Measurements from ENCODE around the gene CDK19. TPM values are rescaled to one million over a fixed set of nuclear protein-coding genes. Genes with fewer than 3 reads are reported as not detected.

Gene CDK19
- polyA plus RNA-seq, 1 donor (not counting 4 experiments of a cell fraction or from before 2014, with no cell fraction given), result 6.4 TPM

DNA sequence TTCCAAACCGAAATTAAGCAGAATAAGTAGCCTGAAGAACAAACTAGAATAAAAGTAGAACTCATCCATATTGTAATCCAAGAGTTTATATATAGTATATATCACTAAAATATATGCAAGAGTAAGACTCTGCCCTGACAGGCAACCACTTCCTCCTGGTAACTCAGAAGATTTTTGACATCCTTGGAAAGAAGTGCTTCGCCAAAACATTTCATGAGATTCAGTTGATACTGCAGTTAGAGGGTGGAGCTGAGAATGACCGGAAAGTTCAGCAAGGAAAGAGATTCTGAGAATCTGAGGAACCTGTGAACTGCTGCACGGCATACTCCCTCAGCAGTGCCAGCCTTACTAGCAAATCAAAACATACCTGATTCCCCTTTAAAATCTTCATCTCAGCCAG, 79.6 kb downstream of the CDK19 start:
- Histone ChIP-seq H3K4me3 (ENCODE audit: control insufficient read depth in 2 of 3, extremely low read depth in 1 of 3, insufficient read depth in 2 of 3, low read depth in 1 of 3, low read length in 3 of 3) (no peak overlapping the region), H3K27ac (ENCODE audit: control insufficient read depth, insufficient read depth, low read length) (no peak overlapping the region), H3K9me3 (ENCODE audit: control insufficient read depth, low read depth, low read length) (no peaks in the 10 kb centered on the region), H3K27me3 (ENCODE audit: control insufficient read depth, extremely low read depth, insufficient read depth, low read length) (no peaks in the 10 kb centered on the region), H3K79me2 (ENCODE audit: control insufficient read depth, insufficient read depth, low read length) (no peaks in the 10 kb centered on the region), H3K36me3 (ENCODE audit: control insufficient read depth in 2 of 2, extremely low read depth in 1 of 2, insufficient read depth in 2 of 2, low read length in 2 of 2) (no peaks in the 10 kb centered on the region), H3K9me1 (ENCODE audit: control insufficient read depth, extremely low read depth, insufficient read depth, low read length) (no peaks in the 10 kb centered on the region), H3K4me2 (ENCODE audit: control insufficient read depth, extremely low read depth, insufficient read depth, low read depth, low read length) (no peak overlapping the region), H4K20me1 (ENCODE audit: control insufficient read depth, extremely low read depth, insufficient read depth, low read length) (no peaks in the 10 kb centered on the region), H3K9ac (ENCODE audit: control insufficient read depth, extremely low read depth, insufficient read depth, low read length) (no peak overlapping the region), H2AFZ (ENCODE audit: control insufficient read depth, low read length) (no peak overlapping the region), H3K4me1 (ENCODE audit: control insufficient read depth, extremely low read depth, insufficient read depth, low read length) (no peaks in the 10 kb centered on the region)
- FAIRE-seq, result no peak
- DNase-seq (ENCODE audit: low read depth, low spot score), result no peak
- dilution Hi-C loops (cut with MboI; ENCODE audit: extremely low pct_ligation_motif_present, low sequenced_read_pairs), result no loop called here
- TF ChIP-seq, protein P1, sequence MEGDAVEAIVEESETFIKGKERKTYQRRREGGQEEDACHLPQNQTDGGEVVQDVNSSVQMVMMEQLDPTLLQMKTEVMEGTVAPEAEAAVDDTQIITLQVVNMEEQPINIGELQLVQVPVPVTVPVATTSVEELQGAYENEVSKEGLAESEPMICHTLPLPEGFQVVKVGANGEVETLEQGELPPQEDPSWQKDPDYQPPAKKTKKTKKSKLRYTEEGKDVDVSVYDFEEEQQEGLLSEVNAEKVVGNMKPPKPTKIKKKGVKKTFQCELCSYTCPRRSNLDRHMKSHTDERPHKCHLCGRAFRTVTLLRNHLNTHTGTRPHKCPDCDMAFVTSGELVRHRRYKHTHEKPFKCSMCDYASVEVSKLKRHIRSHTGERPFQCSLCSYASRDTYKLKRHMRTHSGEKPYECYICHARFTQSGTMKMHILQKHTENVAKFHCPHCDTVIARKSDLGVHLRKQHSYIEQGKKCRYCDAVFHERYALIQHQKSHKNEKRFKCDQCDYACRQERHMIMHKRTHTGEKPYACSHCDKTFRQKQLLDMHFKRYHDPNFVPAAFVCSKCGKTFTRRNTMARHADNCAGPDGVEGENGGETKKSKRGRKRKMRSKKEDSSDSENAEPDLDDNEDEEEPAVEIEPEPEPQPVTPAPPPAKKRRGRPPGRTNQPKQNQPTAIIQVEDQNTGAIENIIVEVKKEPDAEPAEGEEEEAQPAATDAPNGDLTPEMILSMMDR (optimal IDR thresholded peaks at IDR 0.05 in 1 of 3, IDR thresholded peaks at IDR 0.05 in 1 of 3, conservative IDR thresholded peaks at IDR 0.05 in 1 of 3; ENCODE audit: extremely low read depth in 1 of 3, insufficient read depth in 2 of 3, low read length in 3 of 3), result no peak
- TF ChIP-seq EZH2 (IDR thresholded peaks at IDR 0.05; ENCODE audit: low read length), result no peak

DNA sequence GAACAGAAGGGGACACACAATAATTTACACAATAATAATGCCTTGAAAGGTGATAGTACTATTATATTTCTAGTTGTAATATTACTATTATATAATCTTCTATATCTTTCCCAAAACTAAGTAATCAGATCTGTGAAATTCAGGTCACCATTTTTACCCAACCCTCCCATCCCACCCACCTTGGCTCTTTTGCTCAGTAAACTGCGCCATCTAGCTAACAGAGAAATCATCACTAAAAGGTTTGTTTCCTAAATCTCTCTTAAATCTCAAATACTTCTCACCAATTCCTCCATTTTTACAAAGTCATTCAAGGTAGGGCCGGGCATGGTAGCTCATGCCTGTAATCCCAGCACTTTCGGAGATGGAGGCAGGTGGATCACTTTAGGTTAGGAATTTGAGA, 83.4 kb downstream of the CDK19 start:
- no peak for TF ChIP-seq EZH2 (IDR thresholded peaks at IDR 0.05; ENCODE audit: low read length)
- TF ChIP-seq, protein P1 (optimal IDR thresholded peaks at IDR 0.05 in 1 of 3, IDR thresholded peaks at IDR 0.05 in 1 of 3, conservative IDR thresholded peaks at IDR 0.05 in 1 of 3; ENCODE audit: extremely low read depth in 1 of 3, insufficient read depth in 2 of 3, low read length in 3 of 3), result no peak
- Histone ChIP-seq H4K20me1 (ENCODE audit: control insufficient read depth, extremely low read depth, insufficient read depth, low read length) (no peaks in the 10 kb centered on the region), H3K9ac (ENCODE audit: control insufficient read depth, extremely low read depth, insufficient read depth, low read length) (no peak overlapping the region), H3K4me1 (ENCODE audit: control insufficient read depth, extremely low read depth, insufficient read depth, low read length) (no peaks in the 10 kb centered on the region), H2AFZ (ENCODE audit: control insufficient read depth, low read length) (no peak overlapping the region), H3K36me3 (ENCODE audit: control insufficient read depth in 2 of 2, extremely low read depth in 1 of 2, insufficient read depth in 2 of 2, low read length in 2 of 2) (no peaks in the 10 kb centered on the region), H3K4me3 (ENCODE audit: control insufficient read depth in 2 of 3, extremely low read depth in 1 of 3, insufficient read depth in 2 of 3, low read depth in 1 of 3, low read length in 3 of 3) (no peak overlapping the region), H3K27ac (ENCODE audit: control insufficient read depth, insufficient read depth, low read length) (no peak overlapping the region), H3K9me3 (ENCODE audit: control insufficient read depth, low read depth, low read length) (no peaks in the 10 kb centered on the region), H3K27me3 (ENCODE audit: control insufficient read depth, extremely low read depth, insufficient read depth, low read length) (no peaks in the 10 kb centered on the region), H3K79me2 (ENCODE audit: control insufficient read depth, insufficient read depth, low read length) (no peaks in the 10 kb centered on the region), H3K4me2 (ENCODE audit: control insufficient read depth, extremely low read depth, insufficient read depth, low read depth, low read length) (no peak overlapping the region), H3K9me1 (ENCODE audit: control insufficient read depth, extremely low read depth, insufficient read depth, low read length) (no peaks in the 10 kb centered on the region)
- FAIRE-seq, result no peak
- no peak for DNase-seq (ENCODE audit: low read depth, low spot score)
- dilution Hi-C loops (cut with MboI; ENCODE audit: extremely low pct_ligation_motif_present, low sequenced_read_pairs), result no loop called here
